H9 (cell line): ENCODE measurements around the gene ARPP21. TPM values are rescaled to one million over a fixed set of nuclear protein-coding genes. Genes with fewer than 3 reads are reported as not detected.

Source experiments
- DNase-seq: peaks from one replicate; pipeline ENCODE4 v3.0.0-alpha.2; 2017
- H2AFZ ChIP-seq: one replicate; pipeline ENCODE4 v1.6.1; 2013; ENCODE audit warnings: mild to moderate bottlenecking, low read length, control low read depth, moderate library complexity
- H2AK5ac ChIP-seq: 2 replicates; pipeline ENCODE4 v1.6.1; 2013; ENCODE audit warnings: low read length, control low read depth, mixed read lengths; ENCODE audit not compliant: insufficient read length
- H2BK120ac ChIP-seq: one replicate; pipeline ENCODE4 v1.6.1; 2013; ENCODE audit warnings: low read depth, mild to moderate bottlenecking, low read length, control low read depth, inconsistent platforms; ENCODE audit not compliant: poor library complexity, severe bottlenecking
- H2BK12ac ChIP-seq: 2 replicates; pipeline ENCODE4 v1.6.1; 2013; ENCODE audit warnings: low read length, control low read depth, mixed read lengths, low read depth; ENCODE audit not compliant: insufficient read length
- H2BK15ac ChIP-seq: 2 replicates; pipeline ENCODE4 v1.6.1; 2013; ENCODE audit warnings: low read depth, low read length, control low read depth
- H2BK20ac ChIP-seq: one replicate; pipeline ENCODE4 v1.6.1; 2013; ENCODE audit warnings: low read depth, mild to moderate bottlenecking, low read length, control low read depth, inconsistent platforms; ENCODE audit not compliant: poor library complexity, severe bottlenecking
- H2BK5ac ChIP-seq: 2 replicates; pipeline ENCODE4 v1.6.1; 2013; ENCODE audit warnings: low read length, control low read depth, mixed read lengths; ENCODE audit not compliant: insufficient read length
- H3K14ac ChIP-seq: 2 replicates; pipeline ENCODE4 v1.6.1; 2013; ENCODE audit warnings: low read length, control low read depth; ENCODE audit not compliant: insufficient read depth
- H3K18ac ChIP-seq: 2 replicates; pipeline ENCODE4 v1.6.1; 2013; ENCODE audit warnings: low read depth, mild to moderate bottlenecking, mixed read lengths, low read length, control low read depth; ENCODE audit not compliant: insufficient read length
- H3K23ac ChIP-seq: 2 replicates; pipeline ENCODE4 v1.6.1; 2013; ENCODE audit warnings: low read length, control low read depth, mixed read lengths, low read depth; ENCODE audit not compliant: insufficient read length
- H3K23me2 ChIP-seq: 2 replicates; pipeline ENCODE4 v1.6.1; 2013; ENCODE audit warnings: low read depth, mild to moderate bottlenecking, mixed read lengths, low read length, control low read depth; ENCODE audit not compliant: insufficient read length, poor library complexity, severe bottlenecking
- H3K27ac ChIP-seq: 2 replicates; pipeline ENCODE4 v1.5.1; 2013; ENCODE audit warnings: low read length, control low read depth, mixed read lengths, low read depth; ENCODE audit not compliant: insufficient read length
- H3K27me3 ChIP-seq: 2 replicates; pipeline ENCODE4 v1.6.1; 2013; ENCODE audit warnings: low read length, control low read depth, inconsistent platforms; ENCODE audit not compliant: insufficient read depth
- H3K4ac ChIP-seq: 2 replicates; pipeline ENCODE4 v1.6.1; 2013; ENCODE audit warnings: low read depth, mild to moderate bottlenecking, control low read depth, inconsistent platforms, low read length, moderate library complexity
- H3K4me1 ChIP-seq: 2 replicates; pipeline ENCODE4 v1.6.1; 2013; ENCODE audit warnings: low read length, control low read depth, inconsistent platforms; ENCODE audit not compliant: insufficient read depth
- H3K4me2 ChIP-seq: 2 replicates; pipeline ENCODE4 v1.6.1; 2013; ENCODE audit warnings: low read length, control low read depth, mixed read lengths; ENCODE audit not compliant: insufficient read length, insufficient read depth
- H3K56ac ChIP-seq: 2 replicates; pipeline ENCODE4 v1.6.1; 2013; ENCODE audit warnings: low read depth, mild to moderate bottlenecking, mixed read lengths, low read length, control low read depth; ENCODE audit not compliant: insufficient read length
- H3K79me1 ChIP-seq: 2 replicates; pipeline ENCODE4 v1.6.1; 2013; ENCODE audit warnings: low read depth, mild to moderate bottlenecking, moderate library complexity, low read length, control low read depth, inconsistent platforms; ENCODE audit not compliant: insufficient read depth, poor library complexity, severe bottlenecking
- H3K79me2 ChIP-seq: 2 replicates; pipeline ENCODE4 v1.6.1; 2013; ENCODE audit warnings: low read length, control low read depth, inconsistent platforms; ENCODE audit not compliant: insufficient read depth
- H3K9ac ChIP-seq: 2 replicates; pipeline ENCODE4 v1.6.1; 2013; ENCODE audit warnings: low read length, control low read depth, mixed read lengths; ENCODE audit not compliant: insufficient read length; ENCODE audit errors: extremely low read depth
- H3K9me3 ChIP-seq: one replicate; pipeline ENCODE4 v1.6.1; 2013; ENCODE audit warnings: low read depth, low read length, inconsistent platforms; ENCODE audit not compliant: control insufficient read depth
- H3T11ph ChIP-seq: one replicate; pipeline ENCODE4 v1.6.1; 2013; ENCODE audit warnings: mild to moderate bottlenecking, low read length, control low read depth, inconsistent platforms
- H4K20me1 ChIP-seq: one replicate; pipeline ENCODE4 v1.6.1; 2013; ENCODE audit not compliant: control insufficient read depth, insufficient read length, insufficient read depth
- H4K5ac ChIP-seq: 2 replicates; pipeline ENCODE4 v1.6.1; 2013; ENCODE audit warnings: low read depth, mild to moderate bottlenecking, mixed read lengths, low read length, control low read depth; ENCODE audit not compliant: insufficient read length
- H4K8ac ChIP-seq: replicated peaks from 2 replicates; pipeline ENCODE4 v1.6.1; 2013; ENCODE audit warnings: low read length, control low read depth, mixed read lengths, low read depth; ENCODE audit not compliant: insufficient read length
- H4K91ac ChIP-seq: 2 replicates; pipeline ENCODE4 v1.6.1; 2013; ENCODE audit warnings: low read depth, mild to moderate bottlenecking, moderate library complexity, mixed read lengths, low read length, control low read depth; ENCODE audit not compliant: insufficient read length
- H3K27ac Mint-ChIP-seq, 3 experiments: 2 replicates in 2 of 3; 3 replicates in 1 of 3; pipeline ENCODE4 v1.8.0; 2020 to 2021; ENCODE audit warnings: mixed read lengths in 3 of 3, mild to moderate bottlenecking in 1 of 3, moderate library complexity in 1 of 3
- H3K27me3 Mint-ChIP-seq: 2 replicates; pipeline ENCODE4 v1.8.0; 2021; ENCODE audit warnings: low read depth, mild to moderate bottlenecking, moderate library complexity, mixed read lengths
- H3K36me3 Mint-ChIP-seq, 3 experiments: 2 replicates in 2 of 3; 3 replicates in 1 of 3; pipeline ENCODE4 v1.8.0; 2020 to 2021; ENCODE audit warnings: low read depth in 3 of 3, mixed read lengths in 3 of 3; ENCODE audit not compliant: insufficient read depth in 1 of 3
- H3K4me1 Mint-ChIP-seq, 2 experiments: 2 replicates each; pipeline ENCODE4 v1.8.0; 2020; ENCODE audit warnings: mixed read lengths in 2 of 2
- H3K4me3 Mint-ChIP-seq, 2 experiments: 2 replicates in 1 of 2; 3 replicates in 1 of 2; pipeline ENCODE4 v1.8.0; 2020 to 2021; ENCODE audit warnings: mild to moderate bottlenecking in 2 of 2, mixed read lengths in 2 of 2, moderate library complexity in 1 of 2
- H3K9me3 Mint-ChIP-seq, 2 experiments: 2 replicates in 1 of 2; 3 replicates in 1 of 2; pipeline ENCODE4 v1.8.0; 2020; ENCODE audit warnings: mild to moderate bottlenecking in 2 of 2, mixed read lengths in 2 of 2, moderate library complexity in 1 of 2
- CTCF ChIP-seq: fragments of 200-600 bp; sonication (generic); conservative IDR thresholded peaks from 3 replicates; pipeline ENCODE4 v1.8.0; 2021; ENCODE audit warnings: antibody characterized with exemption, mild to moderate bottlenecking
- WGBS: extraction: QIAGEN DNeasy Blood & Tissue Kit; methylation state at CpG from one replicate; pipeline ENCODE4 v1.1.7; 2013; ENCODE audit warnings: missing lambda C conversion rate, low lambda C conversion rate, mixed read lengths; ENCODE audit not compliant: insufficient read length; ENCODE audit errors: extremely low coverage; 5-methylcytosine and 5-hydroxymethylcytosine counted together
- total RNA-seq: library from RNA; stranded (reverse); gene quantifications from 2 replicates; pipeline ENCODE4 v1.2.1, GENCODE V29; 2021

The ARPP21 gene
- total RNA-seq, 1 experiment from 2014 or later = not detected

GRCh38 chr3:35624698-35625097 lies 14.6 kb upstream of the ARPP21 start:
- H3K79me1 ChIP-seq = no peaks in the 10 kb centered on the region
- no peaks in the 10 kb centered on the region for H3K27me3 ChIP-seq
- Mint-ChIP-seq H3K9me3 (no peaks in the 10 kb centered on the region), H3K27me3 (no peaks in the 10 kb centered on the region; the same call in 1 of the 2 replicates), H3K36me3 (no peaks in the 10 kb centered on the region), H3K27ac (no peak overlapping the region), H3K4me3 (no peak overlapping the region), H3K4me1 (no peaks in the 10 kb centered on the region)
- H3K23me2 ChIP-seq = no peaks in the 10 kb centered on the region
- H2BK5ac ChIP-seq = no peak overlapping the region
- no peak overlapping the region for H3K56ac ChIP-seq
- H3K27ac ChIP-seq = no peak overlapping the region
- H2AK5ac ChIP-seq = no peak overlapping the region
- H3K9me3 ChIP-seq = no peaks in the 10 kb centered on the region
- TF ChIP-seq CTCF = no peak
- H3K79me2 ChIP-seq = no peaks in the 10 kb centered on the region
- H3K14ac ChIP-seq = no peak overlapping the region
- no peaks in the 10 kb centered on the region for H3K4me1 ChIP-seq
- DNase-seq = no peak
- no CpG with 5 or more reads among the region's 2 CpGs for WGBS
- H3T11ph ChIP-seq = no peak overlapping the region
- H2BK15ac ChIP-seq = no peak overlapping the region
- H4K20me1 ChIP-seq = no peaks in the 10 kb centered on the region
- no peak overlapping the region for H2BK12ac ChIP-seq
- no peak overlapping the region for H3K9ac ChIP-seq
- H2BK120ac ChIP-seq = no peak overlapping the region
- H4K5ac ChIP-seq = no peak overlapping the region
- H2BK20ac ChIP-seq = no peak overlapping the region
- H3K18ac ChIP-seq = no peak overlapping the region
- H2AFZ ChIP-seq = no peak overlapping the region
- no peak overlapping the region for H3K4ac ChIP-seq
- H4K91ac ChIP-seq = no peak overlapping the region
- H3K23ac ChIP-seq = no peak overlapping the region
- H3K4me2 ChIP-seq = no peak overlapping the region
- H4K8ac ChIP-seq = no peak overlapping the region
